CD4-positive, alpha-beta T cell (primary cell): Measurements from ENCODE around the gene PLSCR5. TPM values are rescaled to one million over a fixed set of nuclear protein-coding genes. Genes with fewer than 3 reads are reported as not detected.
A peak's percentile ranks its signal among the peaks of the same experiment; 100 is the strongest.

ENCODE experiments used
- ATAC-seq: fragments of 200-7000 bp; cut with Tn5 transposase; one replicate; pipeline ENCODE4 v1.10.0; 2022; ENCODE audit warnings: mild to moderate bottlenecking; ENCODE audit not compliant: poor library complexity
- CTCF ChIA-PET: fragments of 350-600 bp; sonication (Branson Sonifier 250); formaldehyde crosslinking; loops from one replicate; lab custom pipeline; 2021; ENCODE audit warnings: antibody characterized with exemption, inconsistent platforms; lab: Charles Lee
- POLR2A ChIA-PET: fragments of 350-600 bp; sonication (Branson Sonifier 250); formaldehyde crosslinking; loops from one replicate; lab custom pipeline; 2021; ENCODE audit warnings: antibody characterized with exemption, inconsistent platforms; lab: Charles Lee
- DNase-seq, 14 experiments: peaks; one replicate each; pipeline ENCODE4 v3.0.0-alpha.2; 2013 to 2020; ENCODE audit warnings: mixed read lengths in 2 of 14
- H3K27ac ChIP-seq, 2 donors: one replicate each; pipeline versions ENCODE4 v1.5.1 to v1.7.0; 2013; ENCODE audit warnings: low read length in 2 of 2, low read depth in 1 of 2, mild to moderate bottlenecking in 1 of 2
- H3K27me3 ChIP-seq, 2 experiments: 1 replicate in 1 of 2; 2 replicates in 1 of 2; pipeline versions ENCODE4 v1.6.1 to v1.7.0; 2013; ENCODE audit warnings: low read length in 2 of 2, control low read depth in 1 of 2, mild to moderate bottlenecking in 1 of 2, moderate library complexity in 1 of 2; ENCODE audit not compliant: insufficient read depth in 2 of 2, control insufficient read depth in 1 of 2
- H3K36me3 ChIP-seq: one replicate; pipeline ENCODE4 v1.6.1; 2013; ENCODE audit warnings: low read length, control low read depth; ENCODE audit not compliant: insufficient read depth
- H3K4me1 ChIP-seq: one replicate; pipeline ENCODE4 v1.6.1; 2013; ENCODE audit warnings: low read length, control low read depth; ENCODE audit not compliant: insufficient read depth
- H3K4me3 ChIP-seq: one replicate; pipeline ENCODE4 v1.5.1; 2013; ENCODE audit warnings: mild to moderate bottlenecking, low read length, moderate library complexity
- H3K9me3 ChIP-seq, 2 experiments: 1 replicate in 1 of 2; 2 replicates in 1 of 2; pipeline versions ENCODE4 v1.6.1 to v1.7.0; 2013; ENCODE audit warnings: low read length in 2 of 2, mild to moderate bottlenecking in 2 of 2, control low read depth in 1 of 2, moderate library complexity in 1 of 2; ENCODE audit not compliant: control insufficient read depth in 1 of 2, insufficient read depth in 1 of 2
- H3K27ac Mint-ChIP-seq: one replicate; pipeline ENCODE4 v1.8.0; 2020; ENCODE audit warnings: mixed read lengths
- H3K27me3 Mint-ChIP-seq: one replicate; pipeline ENCODE4 v1.8.0; 2021; ENCODE audit warnings: mixed read lengths
- H3K36me3 Mint-ChIP-seq: one replicate; pipeline ENCODE4 v1.8.0; 2021; ENCODE audit warnings: low read depth, mixed read lengths
- H3K4me1 Mint-ChIP-seq: one replicate; pipeline ENCODE4 v1.8.0; 2021; ENCODE audit warnings: low read depth, mixed read lengths
- H3K4me3 Mint-ChIP-seq: one replicate; pipeline ENCODE4 v1.8.0; 2020; ENCODE audit warnings: mild to moderate bottlenecking, mixed read lengths
- H3K9me3 Mint-ChIP-seq: one replicate; pipeline ENCODE4 v1.8.0; 2020; ENCODE audit warnings: mixed read lengths
- intact Hi-C, 2 experiments: fragments of 100-400 bp; cut with DNase I in 1 of 2; cut with micrococcal nuclease in 1 of 2; formaldehyde crosslinking; loops; one replicate each; pipeline versions ENCODE4 v1.15.1 to v1.9.0; 2023 to 2025; cut with DNase I, micrococcal nuclease
- total RNA-seq, 174 experiments: library from RNA in 2 of 174; stranded (reverse) in 2 of 174; gene quantifications; one replicate each; pipeline ENCODE4 v1.2.3 and lab custom pipeline; 2021 to 2026
- TF ChIP-seq, protein P1 (sequence below): fragments of 200-600 bp; IDR thresholded peaks from one replicate; pipeline ENCODE4 v1.8.0; 2022; ENCODE audit warnings: antibody characterized with exemption, mild to moderate bottlenecking

Gene PLSCR5
- total RNA-seq, 2 experiments from 2014 or later: not detected

DNA sequence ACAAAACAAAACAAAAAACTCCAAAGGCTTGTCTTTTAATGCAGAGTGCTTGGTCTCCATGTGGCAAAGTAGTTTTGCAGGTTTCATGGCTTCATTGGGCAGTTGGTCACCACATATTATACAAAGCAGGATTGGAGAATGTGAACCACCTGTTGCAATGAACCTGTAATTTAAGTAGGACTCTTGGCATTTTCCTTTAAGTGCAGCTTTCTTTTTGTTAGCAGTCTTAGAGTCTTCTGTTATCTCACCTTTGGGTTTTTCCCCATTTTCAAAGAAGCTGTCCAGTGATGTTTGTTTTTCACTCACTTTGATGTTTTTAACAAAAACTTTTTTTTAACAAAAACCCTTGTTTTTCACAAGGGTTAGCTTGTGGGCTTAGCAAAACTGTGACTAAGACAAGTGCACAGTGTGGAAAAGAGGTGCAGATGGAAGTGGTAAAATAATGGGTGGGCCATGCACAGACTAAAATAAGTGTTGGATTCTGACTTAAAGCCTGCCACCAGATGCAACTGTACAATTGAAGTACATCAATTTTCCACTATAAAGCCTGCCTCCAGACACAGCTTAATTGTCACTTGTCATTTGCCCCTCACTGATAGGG is 57.8 kb downstream of the PLSCR5 start:
- no peaks in the 10 kb centered on the region for H3K27me3 Mint-ChIP-seq
- H3K4me3 Mint-ChIP-seq: peak overlapping the region; percentile 21

GRCh38 chr3:146546366-146546965 is 58.7 kb downstream of the PLSCR5 start:
- ChIA-PET POLR2A (no interaction called here), CTCF (no interaction called here)
- Mint-ChIP-seq H3K9me3 (no peaks in the 10 kb centered on the region), H3K4me1 (peaks cover 60% of the 10 kb centered on the region), H3K27ac (no peak overlapping the region), H3K27me3 (no peaks in the 10 kb centered on the region), H3K4me3 (peak overlapping the region; percentile 68), H3K36me3 (peaks cover 9% of the 10 kb centered on the region)
- Histone ChIP-seq H3K36me3 (no peaks in the 10 kb centered on the region), H3K9me3 (no peaks in the 10 kb centered on the region), H3K4me3 (no peak overlapping the region), H3K27ac (no peak overlapping the region), H3K4me1 (peaks cover 8% of the 10 kb centered on the region), H3K27me3 (no peaks in the 10 kb centered on the region)
- DNase-seq: no peak
- no peak for ATAC-seq
- intact Hi-C loops: no loop called here
- TF ChIP-seq, protein P1, sequence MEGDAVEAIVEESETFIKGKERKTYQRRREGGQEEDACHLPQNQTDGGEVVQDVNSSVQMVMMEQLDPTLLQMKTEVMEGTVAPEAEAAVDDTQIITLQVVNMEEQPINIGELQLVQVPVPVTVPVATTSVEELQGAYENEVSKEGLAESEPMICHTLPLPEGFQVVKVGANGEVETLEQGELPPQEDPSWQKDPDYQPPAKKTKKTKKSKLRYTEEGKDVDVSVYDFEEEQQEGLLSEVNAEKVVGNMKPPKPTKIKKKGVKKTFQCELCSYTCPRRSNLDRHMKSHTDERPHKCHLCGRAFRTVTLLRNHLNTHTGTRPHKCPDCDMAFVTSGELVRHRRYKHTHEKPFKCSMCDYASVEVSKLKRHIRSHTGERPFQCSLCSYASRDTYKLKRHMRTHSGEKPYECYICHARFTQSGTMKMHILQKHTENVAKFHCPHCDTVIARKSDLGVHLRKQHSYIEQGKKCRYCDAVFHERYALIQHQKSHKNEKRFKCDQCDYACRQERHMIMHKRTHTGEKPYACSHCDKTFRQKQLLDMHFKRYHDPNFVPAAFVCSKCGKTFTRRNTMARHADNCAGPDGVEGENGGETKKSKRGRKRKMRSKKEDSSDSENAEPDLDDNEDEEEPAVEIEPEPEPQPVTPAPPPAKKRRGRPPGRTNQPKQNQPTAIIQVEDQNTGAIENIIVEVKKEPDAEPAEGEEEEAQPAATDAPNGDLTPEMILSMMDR: no peak

More for the DNA sequence above, 57.8 kb downstream of the PLSCR5 start:
- ChIA-PET POLR2A (no interaction called here), CTCF (no interaction called here)
- peak in 1 of 14 experiments; percentile 16 for DNase-seq
- Mint-ChIP-seq H3K36me3 (peaks cover 9% of the 10 kb centered on the region), H3K27ac (no peak overlapping the region), H3K9me3 (no peaks in the 10 kb centered on the region), H3K4me1 (peaks cover 51% of the 10 kb centered on the region)
- Histone ChIP-seq H3K4me1 (peaks cover 8% of the 10 kb centered on the region), H3K9me3 (no peaks in the 10 kb centered on the region), H3K27me3 (no peaks in the 10 kb centered on the region), H3K27ac (no peak overlapping the region), H3K36me3 (no peaks in the 10 kb centered on the region), H3K4me3 (no peak overlapping the region)
- intact Hi-C loops: no loop called here
- ATAC-seq: no peak
- TF ChIP-seq, protein P1: no peak

DNA sequence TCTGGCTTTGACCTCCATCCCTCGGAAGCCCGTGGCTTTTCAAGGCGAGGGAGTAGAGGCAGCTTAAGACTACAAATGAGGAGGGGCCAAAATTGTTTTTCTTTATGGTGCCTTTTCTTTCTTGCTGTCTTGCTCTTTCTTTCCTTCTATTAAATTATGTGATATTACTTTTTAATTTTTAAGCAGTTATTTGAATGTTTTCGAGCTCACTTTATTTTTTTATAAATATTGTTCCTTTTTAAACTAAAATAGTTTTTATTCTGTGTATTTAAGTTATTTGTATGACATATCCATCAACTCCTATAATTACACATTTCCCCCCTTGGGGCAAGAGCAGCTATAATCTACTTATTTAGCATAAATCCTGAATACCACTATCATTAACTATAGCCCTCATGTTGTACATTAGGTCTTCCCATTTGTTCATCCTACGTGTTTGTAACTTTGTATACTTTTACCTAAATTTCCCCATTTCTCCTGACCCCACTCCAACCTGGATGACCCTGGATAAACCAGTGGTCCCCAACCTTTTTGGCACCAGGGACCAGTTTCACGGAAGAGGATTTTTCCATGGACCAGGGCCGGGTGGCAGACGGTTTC is 60.1 kb downstream of the PLSCR5 start:
- Histone ChIP-seq H3K36me3 (no peaks in the 10 kb centered on the region), H3K27me3 (no peaks in the 10 kb centered on the region), H3K4me1 (peaks cover 8% of the 10 kb centered on the region), H3K27ac (no peak overlapping the region), H3K9me3 (no peaks in the 10 kb centered on the region), H3K4me3 (peak overlapping the region; percentile 83)
- DNase-seq: no peak
- Mint-ChIP-seq H3K9me3 (no peaks in the 10 kb centered on the region), H3K4me3 (peak overlapping the region; percentile 95), H3K27ac (peak overlapping the region; percentile 78), H3K27me3 (no peaks in the 10 kb centered on the region), H3K36me3 (peaks cover 9% of the 10 kb centered on the region), H3K4me1 (peaks cover 63% of the 10 kb centered on the region)
- ATAC-seq: peak; percentile 12
- ChIA-PET POLR2A (interaction anchor here (0.9 to 2.9 kb wide), 2 partner anchors 30 to 76 kb away, joined by 3 to 28 read pairs; partner anchors contain the start of gene PLSCR2), CTCF (no interaction called here)
- TF ChIP-seq, protein P1: no peak
- intact Hi-C loops: loop anchor here in 1 of 2 experiments (5.0 kb wide), 1 partner anchor 78 kb away; the partner anchor contains the start of gene PLSCR2
